MG63 (cell line): Measurements from ENCODE around the gene GALNT3. TPM values are rescaled to one million over a fixed set of nuclear protein-coding genes. Genes with fewer than 3 reads are reported as not detected.
A peak's percentile ranks its signal among the peaks of the same experiment; 100 is the strongest.

Experiments
- DNase-seq: peaks from one replicate; pipeline ENCODE4 v3.0.0-alpha.2; 2020
- H3K27me3 ChIP-seq: fragments of 250-450 bp; sonication (Bioruptor Pico); 2 replicates; pipeline ENCODE4 v1.5.1; 2020; ENCODE audit warnings: mild to moderate bottlenecking, moderate library complexity
- H3K36me3 ChIP-seq: fragments of 250-450 bp; sonication (Bioruptor Pico); 2 replicates; pipeline ENCODE4 v1.5.1; 2020; ENCODE audit warnings: mild to moderate bottlenecking, moderate library complexity
- H3K4me3 ChIP-seq: fragments of 250-450 bp; sonication (Bioruptor Pico); 2 replicates; pipeline ENCODE4 v1.5.1; 2020; ENCODE audit warnings: mild to moderate bottlenecking, moderate library complexity
- H3K9me3 ChIP-seq: fragments of 250-450 bp; sonication (Bioruptor Pico); 2 replicates; pipeline ENCODE4 v1.5.1; 2020; ENCODE audit warnings: mild to moderate bottlenecking, moderate library complexity
- total RNA-seq: library from RNA; depleted of rRNA; stranded (reverse); fragments of >200 nt; shearing (Covaris generic); gene quantifications from 2 replicates; pipeline ENCODE4 v1.2.3, GENCODE V29; 2014; ENCODE audit warnings: low replicate concordance; rRNA removed

GALNT3 gene
- total RNA-seq: 1.3 and 7.7 TPM in 2 replicates

GRCh38 chr2:165793779-165794535 is at the start of gene GALNT3:
TSS of gene GALNT3 (minus strand) at chr2:165794247. CDS start at chr2:165770700, 23,547 bp downstream.
- DNase-seq: peak; percentile 18
- Histone ChIP-seq H3K4me3 (peak within 1 kb of the TSS; percentile 48), H3K27me3 (no peaks in the 10 kb centered on the region), H3K9me3 (no peaks in the 10 kb centered on the region), H3K36me3 (no peaks in the 10 kb centered on the region)

- H3K4me3 ChIP-seq: no peak overlapping the region
- H3K36me3 ChIP-seq: no peaks in the 10 kb centered on the region
- no peaks in the 10 kb centered on the region for H3K9me3 ChIP-seq
- no peak for DNase-seq
- H3K27me3 ChIP-seq: no peaks in the 10 kb centered on the region; the same call in 1 of the 2 replicates
Measured at GRCh38 chr2:165843351-165843750, 49.3 kb upstream of the GALNT3 start.

- Histone ChIP-seq H3K9me3 (no peaks in the 10 kb centered on the region), H3K4me3 (no peak overlapping the region), H3K36me3 (no peaks in the 10 kb centered on the region), H3K27me3 (no peaks in the 10 kb centered on the region; the same call in 1 of the 2 replicates)
- DNase-seq: no peak
Measured at GRCh38 chr2:165840333-165840958, 46.4 kb upstream of the GALNT3 start.

GRCh38 chr2:165839610-165840009 is 45.6 kb upstream of the GALNT3 start:
- Histone ChIP-seq H3K4me3 (no peak overlapping the region), H3K9me3 (no peaks in the 10 kb centered on the region), H3K36me3 (no peaks in the 10 kb centered on the region), H3K27me3 (no peaks in the 10 kb centered on the region; the same call in 1 of the 2 replicates)
- no peak for DNase-seq

- H3K36me3 ChIP-seq: no peaks in the 10 kb centered on the region
- H3K27me3 ChIP-seq: no peaks in the 10 kb centered on the region; the same call in 1 of the 2 replicates
- DNase-seq: no peak
- no peaks in the 10 kb centered on the region for H3K9me3 ChIP-seq
- no peak overlapping the region for H3K4me3 ChIP-seq
Measured at GRCh38 chr2:165837122-165837521, 43.1 kb upstream of the GALNT3 start.

GRCh38 chr2:165835363-165835762 is 41.3 kb upstream of the GALNT3 start:
- DNase-seq: no peak
- Histone ChIP-seq H3K36me3 (no peaks in the 10 kb centered on the region), H3K9me3 (no peaks in the 10 kb centered on the region), H3K4me3 (no peak overlapping the region), H3K27me3 (no peaks in the 10 kb centered on the region)

- Histone ChIP-seq H3K9me3 (no peaks in the 10 kb centered on the region), H3K4me3 (no peak overlapping the region), H3K36me3 (no peaks in the 10 kb centered on the region), H3K27me3 (no peaks in the 10 kb centered on the region)
- DNase-seq: no peak
Measured at GRCh38 chr2:165833156-165833555, 39.1 kb upstream of the GALNT3 start.

GRCh38 chr2:165827921-165828276 is 33.9 kb upstream of the GALNT3 start:
- H3K36me3 ChIP-seq: no peaks in the 10 kb centered on the region
- DNase-seq: no peak
- no peak overlapping the region for H3K4me3 ChIP-seq
- no peaks in the 10 kb centered on the region for H3K9me3 ChIP-seq
- H3K27me3 ChIP-seq: no peaks in the 10 kb centered on the region

- Histone ChIP-seq H3K27me3 (no peaks in the 10 kb centered on the region), H3K9me3 (no peaks in the 10 kb centered on the region), H3K36me3 (no peaks in the 10 kb centered on the region), H3K4me3 (no peak overlapping the region)
- no peak for DNase-seq
Measured at GRCh38 chr2:165827016-165827920, 33.2 kb upstream of the GALNT3 start.

- no peaks in the 10 kb centered on the region for H3K36me3 ChIP-seq
- no peak for DNase-seq
- H3K9me3 ChIP-seq: no peaks in the 10 kb centered on the region
Measured at GRCh38 chr2:165825041-165825440, 31.0 kb upstream of the GALNT3 start.

GRCh38 chr2:165820296-165820695 is 26.2 kb upstream of the GALNT3 start:
- Histone ChIP-seq H3K36me3 (no peaks in the 10 kb centered on the region), H3K4me3 (no peak overlapping the region), H3K9me3 (no peaks in the 10 kb centered on the region), H3K27me3 (no peaks in the 10 kb centered on the region)
- DNase-seq: no peak

More at GRCh38 chr2:165825041-165825440, 31.0 kb upstream of the GALNT3 start:
- H3K27me3 ChIP-seq: no peaks in the 10 kb centered on the region
- no peak overlapping the region for H3K4me3 ChIP-seq

GRCh38 chr2:165818920-165819319 is 24.9 kb upstream of the GALNT3 start:
- no peaks in the 10 kb centered on the region for H3K9me3 ChIP-seq
- no peaks in the 10 kb centered on the region for H3K36me3 ChIP-seq
- H3K4me3 ChIP-seq: no peak overlapping the region
- no peaks in the 10 kb centered on the region for H3K27me3 ChIP-seq
- no peak for DNase-seq

GRCh38 chr2:165815299-165816141 is 21.5 kb upstream of the GALNT3 start:
- no peaks in the 10 kb centered on the region for H3K36me3 ChIP-seq
- DNase-seq: no peak
- H3K4me3 ChIP-seq: no peak overlapping the region
- H3K9me3 ChIP-seq: no peaks in the 10 kb centered on the region
- no peaks in the 10 kb centered on the region for H3K27me3 ChIP-seq

GRCh38 chr2:165814473-165814872 is 20.4 kb upstream of the GALNT3 start:
- no peak for DNase-seq
- no peaks in the 10 kb centered on the region for H3K9me3 ChIP-seq
- H3K4me3 ChIP-seq: no peak overlapping the region
- H3K36me3 ChIP-seq: no peaks in the 10 kb centered on the region
- H3K27me3 ChIP-seq: no peaks in the 10 kb centered on the region

- no peak for DNase-seq
- Histone ChIP-seq H3K27me3 (no peaks in the 10 kb centered on the region), H3K9me3 (no peaks in the 10 kb centered on the region), H3K4me3 (no peak overlapping the region), H3K36me3 (no peaks in the 10 kb centered on the region)
Measured at GRCh38 chr2:165811592-165812370, 17.7 kb upstream of the GALNT3 start.

- no peak for DNase-seq
- H3K4me3 ChIP-seq: no peak overlapping the region
- H3K9me3 ChIP-seq: no peaks in the 10 kb centered on the region
- no peaks in the 10 kb centered on the region for H3K27me3 ChIP-seq
- no peaks in the 10 kb centered on the region for H3K36me3 ChIP-seq
Measured at GRCh38 chr2:165810418-165810817, 16.4 kb upstream of the GALNT3 start.
